Prostate gland (tissue), 2 donors: ENCODE results near the gene WDR12.
"Not testable (repeated sequence)": the region's sequence is repeated elsewhere in the genome, so short reads cannot be mapped to it uniquely, and the experiment has no call there.

Experiments used
- POLR2A ChIP-seq: fragments of 450-650 bp; IDR thresholded peaks from one replicate; pipeline ENCODE4 v1.6.1; 2016; ENCODE audit warnings: antibody characterized with exemption, mild to moderate bottlenecking
- TF ChIP-seq, protein P1 (sequence below), 4 experiments: fragments of 200-600 bp in 2 of 4; fragments of 450-650 bp in 2 of 4; sonication (generic) in 2 of 4; IDR thresholded peaks; 1 replicate in 3 of 4; 2 replicates in 1 of 4; pipeline ENCODE4 v1.5.1; 2016 to 2019; ENCODE audit warnings: antibody characterized with exemption in 4 of 4, mild to moderate bottlenecking in 2 of 4, moderate library complexity in 2 of 4

DNA sequence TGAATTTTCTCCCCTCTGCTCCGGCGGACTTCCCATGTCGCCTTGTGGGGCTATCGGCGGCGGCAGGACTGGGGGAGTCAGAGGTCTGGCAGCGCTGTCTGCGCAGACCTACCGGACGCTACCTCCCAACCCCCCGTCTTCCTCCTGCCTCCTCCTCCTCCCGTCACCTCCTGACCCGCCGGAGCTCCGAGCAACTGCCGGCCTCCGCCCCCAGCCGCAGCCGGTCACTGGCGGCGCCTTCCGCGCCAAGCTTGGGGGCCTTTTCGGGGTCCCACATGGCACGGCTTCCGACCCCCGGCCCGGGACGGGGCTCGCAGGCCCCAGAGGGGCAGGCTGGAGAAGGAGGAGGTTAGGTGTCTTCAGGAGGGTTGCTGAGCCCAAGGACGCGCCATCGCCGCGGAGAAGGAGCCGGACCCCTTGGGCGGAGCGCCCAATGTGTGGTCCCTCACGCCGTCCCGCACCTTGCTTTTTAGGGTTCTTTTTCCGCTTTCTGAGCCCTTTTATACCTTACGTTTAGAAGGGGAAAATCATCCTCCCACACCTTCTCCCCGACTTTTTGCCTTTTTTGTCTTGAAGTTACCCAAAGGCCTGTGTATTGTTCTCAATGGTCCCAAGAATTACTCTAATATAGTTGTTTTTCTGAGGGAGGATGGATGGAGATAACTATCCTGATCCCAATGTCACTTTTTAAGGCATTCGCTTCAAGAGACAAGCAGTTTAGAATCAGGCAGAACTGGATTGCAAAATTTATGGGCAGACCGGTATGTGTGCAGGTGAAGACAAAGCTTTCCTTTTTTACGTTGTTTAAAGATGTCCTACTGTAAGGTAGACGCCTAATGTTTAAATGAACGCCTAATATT is 1.1 kb upstream of the WDR12 start:
- TF ChIP-seq, protein P1, sequence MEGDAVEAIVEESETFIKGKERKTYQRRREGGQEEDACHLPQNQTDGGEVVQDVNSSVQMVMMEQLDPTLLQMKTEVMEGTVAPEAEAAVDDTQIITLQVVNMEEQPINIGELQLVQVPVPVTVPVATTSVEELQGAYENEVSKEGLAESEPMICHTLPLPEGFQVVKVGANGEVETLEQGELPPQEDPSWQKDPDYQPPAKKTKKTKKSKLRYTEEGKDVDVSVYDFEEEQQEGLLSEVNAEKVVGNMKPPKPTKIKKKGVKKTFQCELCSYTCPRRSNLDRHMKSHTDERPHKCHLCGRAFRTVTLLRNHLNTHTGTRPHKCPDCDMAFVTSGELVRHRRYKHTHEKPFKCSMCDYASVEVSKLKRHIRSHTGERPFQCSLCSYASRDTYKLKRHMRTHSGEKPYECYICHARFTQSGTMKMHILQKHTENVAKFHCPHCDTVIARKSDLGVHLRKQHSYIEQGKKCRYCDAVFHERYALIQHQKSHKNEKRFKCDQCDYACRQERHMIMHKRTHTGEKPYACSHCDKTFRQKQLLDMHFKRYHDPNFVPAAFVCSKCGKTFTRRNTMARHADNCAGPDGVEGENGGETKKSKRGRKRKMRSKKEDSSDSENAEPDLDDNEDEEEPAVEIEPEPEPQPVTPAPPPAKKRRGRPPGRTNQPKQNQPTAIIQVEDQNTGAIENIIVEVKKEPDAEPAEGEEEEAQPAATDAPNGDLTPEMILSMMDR (IDR thresholded peaks at IDR 0.05) = not testable (repeated sequence)
- TF ChIP-seq POLR2A = not testable (repeated sequence)
